HL-60 (cell line): ENCODE results near the gene TRIM7.
"Not testable (repeated sequence)": the region's sequence is repeated elsewhere in the genome, so short reads cannot be mapped to it uniquely, and the experiment has no call there.

Source experiments
- DNase-seq, 2 experiments: peaks; one replicate each; pipeline ENCODE4 v3.0.0-alpha.2; 2010 to 2020; ENCODE audit warnings: low read depth in 1 of 2, low spot score in 1 of 2
- H3K27ac ChIP-seq: fragments of 250-450 bp; sonication (Bioruptor Pico); replicated peaks from 2 replicates; pipeline ENCODE4 v1.5.1; 2020; ENCODE audit warnings: mild to moderate bottlenecking, moderate library complexity
- H3K27me3 ChIP-seq: fragments of 250-450 bp; sonication (Bioruptor Pico); 2 replicates; pipeline ENCODE4 v1.5.1; 2021; ENCODE audit warnings: mild to moderate bottlenecking, moderate library complexity; ENCODE audit not compliant: insufficient read depth, poor library complexity, severe bottlenecking
- H3K4me3 ChIP-seq: replicated peaks from 2 replicates; pipeline ENCODE4 v1.5.1; 2011; ENCODE audit warnings: mild to moderate bottlenecking, control low read depth, low read length; ENCODE audit not compliant: insufficient read depth
- GABPA ChIP-seq: IDR thresholded peaks from 2 replicates; pipeline ENCODE4 v1.6.1; 2012; ENCODE audit warnings: low read depth
- POLR2AphosphoS5 ChIP-seq: IDR thresholded peaks from 2 replicates; pipeline ENCODE4 v1.6.1; 2012; ENCODE audit warnings: low read depth
- SPI1 ChIP-seq: IDR thresholded peaks from 2 replicates; pipeline ENCODE4 v1.6.1; 2012; ENCODE audit warnings: low read depth, mild to moderate bottlenecking, borderline replicate concordance
- TF ChIP-seq, protein P1 (sequence below): IDR thresholded peaks from one replicate; pipeline ENCODE4 v1.5.1; 2011; ENCODE audit warnings: low read length, control low read depth, inconsistent platforms; ENCODE audit not compliant: insufficient read depth
- TF ChIP-seq, protein P2 (sequence below): IDR thresholded peaks from 2 replicates; pipeline ENCODE4 v1.6.1; 2012; ENCODE audit warnings: low read depth; ENCODE audit not compliant: insufficient replicate concordance

The TRIM7 gene

GRCh38 chr5:181181650-181182565, 23.1 kb downstream of the TRIM7 start:
- TF ChIP-seq, protein P1, sequence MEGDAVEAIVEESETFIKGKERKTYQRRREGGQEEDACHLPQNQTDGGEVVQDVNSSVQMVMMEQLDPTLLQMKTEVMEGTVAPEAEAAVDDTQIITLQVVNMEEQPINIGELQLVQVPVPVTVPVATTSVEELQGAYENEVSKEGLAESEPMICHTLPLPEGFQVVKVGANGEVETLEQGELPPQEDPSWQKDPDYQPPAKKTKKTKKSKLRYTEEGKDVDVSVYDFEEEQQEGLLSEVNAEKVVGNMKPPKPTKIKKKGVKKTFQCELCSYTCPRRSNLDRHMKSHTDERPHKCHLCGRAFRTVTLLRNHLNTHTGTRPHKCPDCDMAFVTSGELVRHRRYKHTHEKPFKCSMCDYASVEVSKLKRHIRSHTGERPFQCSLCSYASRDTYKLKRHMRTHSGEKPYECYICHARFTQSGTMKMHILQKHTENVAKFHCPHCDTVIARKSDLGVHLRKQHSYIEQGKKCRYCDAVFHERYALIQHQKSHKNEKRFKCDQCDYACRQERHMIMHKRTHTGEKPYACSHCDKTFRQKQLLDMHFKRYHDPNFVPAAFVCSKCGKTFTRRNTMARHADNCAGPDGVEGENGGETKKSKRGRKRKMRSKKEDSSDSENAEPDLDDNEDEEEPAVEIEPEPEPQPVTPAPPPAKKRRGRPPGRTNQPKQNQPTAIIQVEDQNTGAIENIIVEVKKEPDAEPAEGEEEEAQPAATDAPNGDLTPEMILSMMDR, result peak; percentile 64
- TF ChIP-seq, protein P2, sequence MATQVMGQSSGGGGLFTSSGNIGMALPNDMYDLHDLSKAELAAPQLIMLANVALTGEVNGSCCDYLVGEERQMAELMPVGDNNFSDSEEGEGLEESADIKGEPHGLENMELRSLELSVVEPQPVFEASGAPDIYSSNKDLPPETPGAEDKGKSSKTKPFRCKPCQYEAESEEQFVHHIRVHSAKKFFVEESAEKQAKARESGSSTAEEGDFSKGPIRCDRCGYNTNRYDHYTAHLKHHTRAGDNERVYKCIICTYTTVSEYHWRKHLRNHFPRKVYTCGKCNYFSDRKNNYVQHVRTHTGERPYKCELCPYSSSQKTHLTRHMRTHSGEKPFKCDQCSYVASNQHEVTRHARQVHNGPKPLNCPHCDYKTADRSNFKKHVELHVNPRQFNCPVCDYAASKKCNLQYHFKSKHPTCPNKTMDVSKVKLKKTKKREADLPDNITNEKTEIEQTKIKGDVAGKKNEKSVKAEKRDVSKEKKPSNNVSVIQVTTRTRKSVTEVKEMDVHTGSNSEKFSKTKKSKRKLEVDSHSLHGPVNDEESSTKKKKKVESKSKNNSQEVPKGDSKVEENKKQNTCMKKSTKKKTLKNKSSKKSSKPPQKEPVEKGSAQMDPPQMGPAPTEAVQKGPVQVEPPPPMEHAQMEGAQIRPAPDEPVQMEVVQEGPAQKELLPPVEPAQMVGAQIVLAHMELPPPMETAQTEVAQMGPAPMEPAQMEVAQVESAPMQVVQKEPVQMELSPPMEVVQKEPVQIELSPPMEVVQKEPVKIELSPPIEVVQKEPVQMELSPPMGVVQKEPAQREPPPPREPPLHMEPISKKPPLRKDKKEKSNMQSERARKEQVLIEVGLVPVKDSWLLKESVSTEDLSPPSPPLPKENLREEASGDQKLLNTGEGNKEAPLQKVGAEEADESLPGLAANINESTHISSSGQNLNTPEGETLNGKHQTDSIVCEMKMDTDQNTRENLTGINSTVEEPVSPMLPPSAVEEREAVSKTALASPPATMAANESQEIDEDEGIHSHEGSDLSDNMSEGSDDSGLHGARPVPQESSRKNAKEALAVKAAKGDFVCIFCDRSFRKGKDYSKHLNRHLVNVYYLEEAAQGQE, result no peak
- peak in 1 of 2 experiments; percentile 71 for DNase-seq
- H3K4me3 ChIP-seq, result no peak overlapping the region

GRCh38 chr5:181177559-181177958, 27.4 kb downstream of the TRIM7 start:
- not testable (repeated sequence) for H3K4me3 ChIP-seq, H3K27ac ChIP-seq, DNase-seq, H3K27me3 ChIP-seq

More at GRCh38 chr5:181181650-181182565, 23.1 kb downstream of the TRIM7 start:
- no peaks in the 10 kb centered on the region for H3K27me3 ChIP-seq
- H3K27ac ChIP-seq, result no peak overlapping the region

GRCh38 chr5:181176254-181176952, 28.6 kb downstream of the TRIM7 start:
- H3K27ac ChIP-seq, result no peak overlapping the region
- DNase-seq, result no peak
- TF ChIP-seq GABPA (no peak), SPI1 (no peak)
- H3K27me3 ChIP-seq, result no peaks in the 10 kb centered on the region
- no peak overlapping the region for H3K4me3 ChIP-seq

DNA sequence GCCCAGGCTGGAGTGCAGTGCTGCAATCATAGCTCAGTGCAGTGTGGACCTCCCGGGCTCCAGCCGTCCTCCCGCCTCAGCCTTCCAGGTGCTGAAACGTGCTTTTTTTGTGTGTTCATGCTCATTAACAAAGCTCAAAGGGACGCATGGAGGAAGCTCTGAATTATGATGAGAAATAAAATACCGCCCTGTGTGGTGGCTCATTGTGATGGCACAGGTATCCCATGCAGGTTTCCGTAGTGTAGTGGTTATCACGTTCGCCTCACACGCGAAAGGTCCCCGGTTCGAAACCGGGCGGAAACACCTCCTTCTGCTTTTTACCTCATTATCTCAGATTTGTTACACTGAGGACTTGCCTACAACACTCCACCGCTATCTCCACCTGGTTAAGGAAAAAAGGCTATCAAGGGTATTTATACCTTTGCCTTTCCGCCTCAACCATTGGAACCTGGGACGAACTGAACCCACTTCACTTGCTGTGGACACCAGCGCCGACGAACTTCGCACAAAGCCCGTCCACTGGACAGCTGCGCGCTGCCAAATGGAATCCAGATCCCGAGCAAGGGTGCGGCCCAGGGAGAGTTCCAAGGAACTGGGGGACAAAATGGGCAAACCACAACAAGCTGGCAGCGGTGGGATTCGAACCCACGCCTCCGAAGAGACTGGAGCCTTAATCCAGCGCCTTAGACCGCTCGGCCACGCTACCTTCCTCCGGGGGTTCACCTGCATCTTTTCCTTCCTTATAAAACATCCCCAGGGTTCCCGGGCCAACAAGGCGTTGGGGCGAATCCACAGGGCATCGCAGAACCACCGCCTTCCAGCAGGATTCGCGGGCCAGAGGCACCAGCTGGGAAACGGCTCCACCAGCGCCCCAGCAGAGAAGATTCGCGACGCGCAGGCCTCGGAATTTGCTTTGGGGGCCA, 31.3 kb downstream of the TRIM7 start:
- DNase-seq, result peak in 1 of 2 experiments; percentile 59
- Histone ChIP-seq H3K27ac (peak overlapping the region; percentile 54), H3K27me3 (peaks cover 13% of the 10 kb centered on the region), H3K4me3 (peak overlapping the region; percentile 19)
- TF ChIP-seq, protein P1, result no peak
- 0 out of 2 replicates have a peak, but pooled peaks have one; percentile 13 for TF ChIP-seq POLR2AphosphoS5

GRCh38 chr5:181173027-181173419, 32.0 kb downstream of the TRIM7 start:
- no peak for DNase-seq
- Histone ChIP-seq H3K27ac (peak overlapping the region; percentile 54), H3K4me3 (peak overlapping the region; percentile 19), H3K27me3 (peaks cover 16% of the 10 kb centered on the region)
- TF ChIP-seq GABPA, result peak; percentile 12; the same call in 1 of the 2 replicates
- TF ChIP-seq SPI1, result peak; percentile 40; the same call in 1 of the 2 replicates
- TF ChIP-seq, protein P1, result no peak
